Large intestine (tissue), 3 donors: Measurements from ENCODE around the gene ZNF557. TPM values are rescaled to one million over a fixed set of nuclear protein-coding genes. Genes with fewer than 3 reads are reported as not detected.
A peak's percentile ranks its signal among the peaks of the same experiment; 100 is the strongest.

ENCODE experiments used
- DNase-seq, 2 donors: peaks; one replicate each; pipeline versions ENCODE4 v3.0.0 to v3.0.0-alpha.2; 2013
- H3K27ac ChIP-seq: one replicate; pipeline ENCODE4 v1.5.1; 2013; ENCODE audit warnings: low read length
- H3K27me3 ChIP-seq: 2 replicates; pipeline ENCODE4 v1.6.1; 2013; ENCODE audit warnings: low read length; ENCODE audit not compliant: control insufficient read depth, insufficient read depth
- H3K36me3 ChIP-seq: 2 replicates; pipeline ENCODE4 v1.6.1; 2013; ENCODE audit warnings: low read length; ENCODE audit not compliant: control insufficient read depth, insufficient read depth
- H3K4me1 ChIP-seq: one replicate; pipeline ENCODE4 v1.6.1; 2013; ENCODE audit warnings: low read length; ENCODE audit not compliant: control insufficient read depth, insufficient read depth
- H3K4me3 ChIP-seq: one replicate; pipeline ENCODE4 v1.5.1; 2013; ENCODE audit warnings: low read length
- H3K9me3 ChIP-seq: one replicate; pipeline ENCODE4 v1.6.1; 2013; ENCODE audit warnings: mild to moderate bottlenecking, low read depth, low read length, moderate library complexity; ENCODE audit not compliant: control insufficient read depth
- whole genome bisulfite sequencing: methylation state at CpG from one replicate; pipeline ENCODE4 v1.1.5; 2013; ENCODE audit warnings: low lambda C conversion rate; ENCODE audit not compliant: insufficient coverage; 5-methylcytosine and 5-hydroxymethylcytosine counted together
- polyA plus RNA-seq: library from polyadenylated mRNA; unstranded; fragments of 120-200 nt; gene quantifications from one replicate; pipeline ENCODE4 v1.2.1, GENCODE V29; 2013

ZNF557 gene
- polyA plus RNA-seq, 1 donor = 6.0 TPM

DNA sequence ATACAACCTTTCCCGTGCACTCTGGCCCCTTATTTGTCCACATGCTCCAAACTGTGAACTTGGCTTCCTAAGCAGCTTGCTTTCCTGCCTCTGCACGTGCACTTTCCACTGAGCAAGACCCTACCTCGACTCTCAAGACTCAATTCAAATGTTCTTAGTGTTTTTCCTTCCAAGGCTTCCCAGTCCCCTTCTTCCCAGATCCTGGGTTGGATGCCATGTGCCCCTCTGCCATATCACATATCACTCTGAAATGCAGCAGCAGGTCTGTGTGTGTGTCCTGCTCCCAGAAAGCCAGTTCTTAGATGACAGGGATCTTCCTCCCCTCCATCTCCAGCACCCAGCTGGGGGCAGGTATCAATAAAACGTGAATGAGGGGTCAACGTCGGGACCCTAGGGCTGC lies 3.0 kb downstream of the ZNF557 start:
- Histone ChIP-seq H3K4me1 (no peaks in the 10 kb centered on the region), H3K27ac (no peak overlapping the region), H3K4me3 (no peak overlapping the region), H3K36me3 (peaks cover 56% of the 10 kb centered on the region), H3K9me3 (peaks cover 23% of the 10 kb centered on the region), H3K27me3 (no peaks in the 10 kb centered on the region)
- no CpG with 5 or more reads among the region's 6 CpGs for WGBS
- DNase-seq = no peak

GRCh38 chr19:7074705-7075282 lies 5.3 kb downstream of the ZNF557 start:
- no peak for DNase-seq
- WGBS = no CpG with 5 or more reads among the region's 29 CpGs
- H3K27me3 ChIP-seq = no peaks in the 10 kb centered on the region
- no peaks in the 10 kb centered on the region for H3K4me1 ChIP-seq
- no peak overlapping the region for H3K4me3 ChIP-seq
- no peak overlapping the region for H3K27ac ChIP-seq
- H3K36me3 ChIP-seq = peaks cover 72% of the 10 kb centered on the region
- peaks cover 43% of the 10 kb centered on the region for H3K9me3 ChIP-seq

- peaks cover 56% of the 10 kb centered on the region for H3K9me3 ChIP-seq
- H3K36me3 ChIP-seq = peaks cover 84% of the 10 kb centered on the region
- DNase-seq = no peak
- H3K4me1 ChIP-seq = no peaks in the 10 kb centered on the region
- H3K27ac ChIP-seq = no peak overlapping the region
- H3K4me3 ChIP-seq = no peak overlapping the region
- no peaks in the 10 kb centered on the region for H3K27me3 ChIP-seq
- no CpG with 5 or more reads among the region's 6 CpGs for WGBS
These were observed 6.6 kb downstream of the ZNF557 start for GRCh38 chr19:7076151-7076550.

GRCh38 chr19:7078008-7078407 lies 8.5 kb downstream of the ZNF557 start:
- peaks cover 73% of the 10 kb centered on the region for H3K9me3 ChIP-seq
- H3K4me1 ChIP-seq = no peaks in the 10 kb centered on the region
- no peaks in the 10 kb centered on the region for H3K27me3 ChIP-seq
- peaks cover 91% of the 10 kb centered on the region for H3K36me3 ChIP-seq
- H3K27ac ChIP-seq = no peak overlapping the region
- 100% methylated on average over 2 of the region's 2 CpGs for WGBS
- no peak for DNase-seq
- H3K4me3 ChIP-seq = no peak overlapping the region

GRCh38 chr19:7083076-7083956 lies 13.8 kb downstream of the ZNF557 start:
- no peak overlapping the region for H3K27ac ChIP-seq
- WGBS = no CpG with 5 or more reads among the region's 15 CpGs
- H3K27me3 ChIP-seq = no peaks in the 10 kb centered on the region
- peaks cover 60% of the 10 kb centered on the region for H3K36me3 ChIP-seq
- DNase-seq = no peak
- H3K4me3 ChIP-seq = no peak overlapping the region
- peaks cover 90% of the 10 kb centered on the region for H3K9me3 ChIP-seq
- no peaks in the 10 kb centered on the region for H3K4me1 ChIP-seq

GRCh38 chr19:7088999-7089398 lies 19.5 kb downstream of the ZNF557 start:
- no peaks in the 10 kb centered on the region for H3K27me3 ChIP-seq
- H3K9me3 ChIP-seq = peaks cover 66% of the 10 kb centered on the region
- H3K4me3 ChIP-seq = no peak overlapping the region
- H3K36me3 ChIP-seq = peaks cover 8% of the 10 kb centered on the region
- no peak for DNase-seq
- 100% methylated on average over 1 of the region's 6 CpGs for WGBS
- H3K27ac ChIP-seq = no peak overlapping the region
- H3K4me1 ChIP-seq = no peaks in the 10 kb centered on the region

DNA sequence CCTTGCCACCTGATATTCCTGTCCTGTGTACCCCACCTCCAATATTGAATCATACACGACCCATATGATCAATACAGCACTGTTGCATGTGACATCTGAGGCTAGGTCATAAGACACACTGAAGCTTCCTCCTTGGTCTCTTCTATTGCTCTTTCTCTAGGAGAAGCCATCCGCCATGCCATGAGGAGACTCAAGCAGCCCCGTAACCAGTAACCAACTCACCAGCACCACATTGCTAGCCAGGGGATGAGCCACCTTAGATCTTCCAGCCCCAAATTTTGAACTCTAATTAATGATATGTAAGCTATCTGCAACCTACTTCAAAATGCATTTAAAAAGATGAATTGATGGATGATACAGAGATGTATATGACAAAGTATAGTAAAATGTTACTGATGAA lies 28.6 kb downstream of the ZNF557 start:
- peaks cover 23% of the 10 kb centered on the region for H3K9me3 ChIP-seq
- no CpG with 5 or more reads among the region's 3 CpGs for WGBS
- H3K4me1 ChIP-seq = peaks cover 20% of the 10 kb centered on the region
- peak overlapping the region; percentile 83 for H3K4me3 ChIP-seq
- DNase-seq = no peak
- no peaks in the 10 kb centered on the region for H3K27me3 ChIP-seq
- H3K27ac ChIP-seq = no peak overlapping the region
- no peaks in the 10 kb centered on the region for H3K36me3 ChIP-seq

- peak overlapping the region; percentile 96 for H3K27ac ChIP-seq
- H3K27me3 ChIP-seq = no peaks in the 10 kb centered on the region
- H3K9me3 ChIP-seq = peaks cover 15% of the 10 kb centered on the region
- peak; percentile 89 to 95 for DNase-seq
- H3K4me1 ChIP-seq = peaks cover 20% of the 10 kb centered on the region
- no CpG with 5 or more reads among the region's 78 CpGs for WGBS
- H3K36me3 ChIP-seq = no peaks in the 10 kb centered on the region
- H3K4me3 ChIP-seq = peak overlapping the region; percentile 83
These were observed 29.4 kb downstream of the ZNF557 start for GRCh38 chr19:7098701-7099596.

GRCh38 chr19:7099597-7099921 lies 30.1 kb downstream of the ZNF557 start:
- H3K4me1 ChIP-seq = peaks cover 20% of the 10 kb centered on the region
- no CpG with 5 or more reads among the region's 9 CpGs for WGBS
- peak overlapping the region; percentile 83 for H3K4me3 ChIP-seq
- no peak for DNase-seq
- no peaks in the 10 kb centered on the region for H3K36me3 ChIP-seq
- peaks cover 9% of the 10 kb centered on the region for H3K9me3 ChIP-seq
- peak overlapping the region; percentile 96 for H3K27ac ChIP-seq
- H3K27me3 ChIP-seq = no peaks in the 10 kb centered on the region

GRCh38 chr19:7101498-7102253 lies 32.2 kb downstream of the ZNF557 start:
- Histone ChIP-seq H3K27me3 (no peaks in the 10 kb centered on the region), H3K27ac (no peak overlapping the region), H3K4me3 (no peak overlapping the region), H3K9me3 (no peaks in the 10 kb centered on the region), H3K36me3 (no peaks in the 10 kb centered on the region), H3K4me1 (peaks cover 20% of the 10 kb centered on the region)
- WGBS = 37% methylated on average over 5 of the region's 19 CpGs
- DNase-seq = no peak
